ENCODE measurements around the gene STK39. TPM values are rescaled to one million over a fixed set of nuclear protein-coding genes. Genes with fewer than 3 reads are reported as not detected.

Gene STK39
- total RNA-seq, 6 experiments from 2014 or later: 0.29 to 1.2 (median 0.60) TPM

DNA sequence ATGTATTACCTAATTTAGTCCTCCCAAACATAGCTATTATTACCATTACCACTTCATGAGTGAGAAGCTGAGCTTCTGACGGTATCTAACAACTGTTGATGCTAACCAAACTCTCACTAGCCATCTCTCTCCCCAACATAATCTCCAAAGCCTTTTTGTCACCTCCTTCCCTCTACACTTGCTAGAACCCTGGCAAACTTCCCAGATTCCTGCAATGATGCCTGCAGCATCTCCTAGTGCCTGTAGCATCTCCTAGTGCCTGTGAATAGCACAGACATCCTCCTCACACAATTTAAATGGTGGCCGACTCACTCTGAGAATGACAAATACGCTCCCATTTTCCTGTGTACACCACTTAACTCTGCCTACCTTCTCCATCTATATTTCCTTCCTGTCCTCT lies 126.7 kb downstream of the STK39 start:
- no peak for DNase-seq
- 53% methylated on average over 3 of the region's 3 CpGs for WGBS (ENCODE audit: insufficient coverage, low coverage, low lambda C conversion rate, missing lambda C conversion rate)
- intact Hi-C loops (cut with DNase I): no loop called here
- Histone ChIP-seq H3K9me3 (no peaks in the 10 kb centered on the region), H3K27me3 (no peaks in the 10 kb centered on the region), H3K27ac (no peak overlapping the region), H3K36me3 (no peaks in the 10 kb centered on the region), H3K4me3 (no peak overlapping the region), H3K4me1 (no peaks in the 10 kb centered on the region)
- no peak for TF ChIP-seq POLR2A (IDR thresholded peaks at IDR 0.05)
- TF ChIP-seq, protein P1, sequence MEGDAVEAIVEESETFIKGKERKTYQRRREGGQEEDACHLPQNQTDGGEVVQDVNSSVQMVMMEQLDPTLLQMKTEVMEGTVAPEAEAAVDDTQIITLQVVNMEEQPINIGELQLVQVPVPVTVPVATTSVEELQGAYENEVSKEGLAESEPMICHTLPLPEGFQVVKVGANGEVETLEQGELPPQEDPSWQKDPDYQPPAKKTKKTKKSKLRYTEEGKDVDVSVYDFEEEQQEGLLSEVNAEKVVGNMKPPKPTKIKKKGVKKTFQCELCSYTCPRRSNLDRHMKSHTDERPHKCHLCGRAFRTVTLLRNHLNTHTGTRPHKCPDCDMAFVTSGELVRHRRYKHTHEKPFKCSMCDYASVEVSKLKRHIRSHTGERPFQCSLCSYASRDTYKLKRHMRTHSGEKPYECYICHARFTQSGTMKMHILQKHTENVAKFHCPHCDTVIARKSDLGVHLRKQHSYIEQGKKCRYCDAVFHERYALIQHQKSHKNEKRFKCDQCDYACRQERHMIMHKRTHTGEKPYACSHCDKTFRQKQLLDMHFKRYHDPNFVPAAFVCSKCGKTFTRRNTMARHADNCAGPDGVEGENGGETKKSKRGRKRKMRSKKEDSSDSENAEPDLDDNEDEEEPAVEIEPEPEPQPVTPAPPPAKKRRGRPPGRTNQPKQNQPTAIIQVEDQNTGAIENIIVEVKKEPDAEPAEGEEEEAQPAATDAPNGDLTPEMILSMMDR (IDR thresholded peaks at IDR 0.05): no peak
- ATAC-seq: no peak

DNA sequence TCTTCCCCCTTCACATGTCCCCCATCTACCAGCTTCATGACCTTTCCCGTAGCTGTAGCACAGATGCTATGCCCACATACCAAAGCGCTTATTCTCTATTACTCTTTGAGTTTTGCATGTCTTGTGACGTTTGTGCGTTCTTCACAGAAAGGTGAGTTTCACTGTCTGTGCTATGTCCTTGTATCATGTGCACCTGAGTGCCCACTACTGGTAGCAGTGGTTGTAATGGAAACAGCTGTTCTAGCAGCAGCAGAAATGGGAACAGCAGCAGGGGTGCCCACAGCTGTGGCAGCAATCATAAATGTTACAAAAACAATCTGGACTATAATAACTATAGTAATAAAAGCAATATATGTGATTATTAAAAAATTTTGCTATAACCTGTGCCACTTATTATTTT lies 127.1 kb downstream of the STK39 start:
- intact Hi-C loops (cut with DNase I): no loop called here

GRCh38 chr2:168119515-168120141 lies 127.8 kb downstream of the STK39 start:
- Histone ChIP-seq H3K9me3 (no peaks in the 10 kb centered on the region), H3K4me3 (no peak overlapping the region), H3K27me3 (no peaks in the 10 kb centered on the region), H3K27ac (no peak overlapping the region), H3K36me3 (no peaks in the 10 kb centered on the region), H3K4me1 (no peaks in the 10 kb centered on the region)
- WGBS (ENCODE audit: insufficient coverage, low coverage, low lambda C conversion rate, missing lambda C conversion rate): 30% methylated on average over 4 of the region's 4 CpGs
- TF ChIP-seq POLR2A (IDR thresholded peaks at IDR 0.05): no peak
- TF ChIP-seq, protein P1 (IDR thresholded peaks at IDR 0.05): peak; percentile 44 to 61 (median 54)
- ATAC-seq (peak; percentile 59 to 80 (median 72)), DNase-seq (no peak)
- intact Hi-C loops (cut with DNase I): no loop called here

More for the DNA sequence above, 127.1 kb downstream of the STK39 start:
- Histone ChIP-seq H3K4me3 (no peak overlapping the region), H3K27me3 (no peaks in the 10 kb centered on the region), H3K36me3 (no peaks in the 10 kb centered on the region), H3K4me1 (no peaks in the 10 kb centered on the region), H3K9me3 (no peaks in the 10 kb centered on the region), H3K27ac (no peak overlapping the region)
- DNase-seq: no peak
- ATAC-seq: no peak
- TF ChIP-seq, protein P1 (IDR thresholded peaks at IDR 0.05): no peak
- TF ChIP-seq POLR2A (IDR thresholded peaks at IDR 0.05): no peak
- WGBS (ENCODE audit: insufficient coverage, low coverage, low lambda C conversion rate, missing lambda C conversion rate): 84% methylated on average over 4 of the region's 4 CpGs

- no peak overlapping the region for H3K27ac ChIP-seq
- no peak overlapping the region for H3K4me3 ChIP-seq
- H3K36me3 ChIP-seq: no peaks in the 10 kb centered on the region
- no peaks in the 10 kb centered on the region for H3K27me3 ChIP-seq
- 34% methylated on average over 10 of the region's 10 CpGs for WGBS (ENCODE audit: insufficient coverage, low coverage, low lambda C conversion rate, missing lambda C conversion rate)
- H3K4me1 ChIP-seq: no peaks in the 10 kb centered on the region
- DNase-seq (no peak), ATAC-seq (peak; percentile 78 to 86 (median 84))
- no peaks in the 10 kb centered on the region for H3K9me3 ChIP-seq
- TF ChIP-seq, protein P1 (IDR thresholded peaks at IDR 0.05): peak; percentile 62 to 73 (median 69)
- no peak for TF ChIP-seq POLR2A (IDR thresholded peaks at IDR 0.05)
- intact Hi-C loops (cut with DNase I): no loop called here
Observed at GRCh38 chr2:168118733-168119514, 128.5 kb downstream of the STK39 start.

Data from right lobe of liver (tissue), 6 donors.